Activated CD8-positive, alpha-beta memory T cell treated with anti-CD3 and anti-CD28 coated beads, Interleukin-2, amount 50 U/mL, for 48 hours (primary cell): ENCODE results near the gene CUEDC1.

Experiments used
- DNase-seq: peaks from one replicate; pipeline ENCODE4 v3.0.0-alpha.2; 2020

CUEDC1 gene

GRCh38 chr17:57874058-57874419, 81.2 kb downstream of the CUEDC1 start:
- DNase-seq: no peak

- DNase-seq: no peak
Observed at GRCh38 chr17:57873261-57874057, 81.8 kb downstream of the CUEDC1 start.

GRCh38 chr17:57872536-57872935, 82.7 kb downstream of the CUEDC1 start:
- DNase-seq: no peak

GRCh38 chr17:57871863-57872262, 83.3 kb downstream of the CUEDC1 start:
- DNase-seq: no peak

- DNase-seq: no peak
Observed at GRCh38 chr17:57871155-57871554, 84.1 kb downstream of the CUEDC1 start.

GRCh38 chr17:57870283-57870635, 85.0 kb downstream of the CUEDC1 start:
- DNase-seq: no peak

- DNase-seq: no peak
Observed at GRCh38 chr17:57869617-57870282, 85.5 kb downstream of the CUEDC1 start.

- no peak for DNase-seq
Observed at GRCh38 chr17:57868910-57869616, 86.1 kb downstream of the CUEDC1 start.

GRCh38 chr17:57868007-57868909, 87.0 kb downstream of the CUEDC1 start:
- DNase-seq: no peak

GRCh38 chr17:57867126-57867525, 88.1 kb downstream of the CUEDC1 start:
- DNase-seq: no peak

- DNase-seq: no peak
Observed at GRCh38 chr17:57866723-57867122, 88.5 kb downstream of the CUEDC1 start.

GRCh38 chr17:57866319-57866718, 88.9 kb downstream of the CUEDC1 start:
- DNase-seq: no peak

- no peak for DNase-seq
Observed at GRCh38 chr17:57864273-57864672, 90.9 kb downstream of the CUEDC1 start.

GRCh38 chr17:57862694-57863667, 92.2 kb downstream of the CUEDC1 start:
- DNase-seq: no peak

GRCh38 chr17:57861790-57862693, 93.2 kb downstream of the CUEDC1 start:
- DNase-seq: no peak

- no peak for DNase-seq
Observed at GRCh38 chr17:57861000-57861789, 94.0 kb downstream of the CUEDC1 start.

- DNase-seq: no peak
Observed at GRCh38 chr17:57860414-57860999, 94.7 kb downstream of the CUEDC1 start.

GRCh38 chr17:57859601-57860413, 95.4 kb downstream of the CUEDC1 start:
- DNase-seq: no peak
